HCT116 (cell line): Measurements from ENCODE around the gene DDR1. TPM values are rescaled to one million over a fixed set of nuclear protein-coding genes. Genes with fewer than 3 reads are reported as not detected.

ENCODE experiments used
- ATAC-seq: fragments of 200-7000 bp; cut with Tn5 transposase; 2 replicates; pipeline ENCODE4 v1.9.1; 2020; ENCODE audit warnings: mild to moderate bottlenecking, moderate library complexity
- BruUV-seq: library from RNA; stranded (reverse); fragments of 400-500 nt; replicated peaks from 2 replicates; lab custom pipeline; 2021; lab: Mats Ljungman, UMichigan
- CTCF ChIA-PET: fragments of 300-600 bp; sonication (Branson Sonifier 250); formaldehyde crosslinking; loops from one replicate; lab custom pipeline; 2021; ENCODE audit warnings: antibody characterized with exemption; lab: Charles Lee
- POLR2A ChIA-PET: fragments of 300-600, 350-600 bp; sonication (Branson Sonifier 250); formaldehyde crosslinking; loops from one replicate; lab custom pipeline; 2021; ENCODE audit warnings: antibody characterized with exemption; lab: Charles Lee
- RAD21 ChIA-PET, 2 experiments: fragments of 300-600 bp; sonication (Branson Sonifier 250); formaldehyde crosslinking; loops; one replicate each; lab custom pipeline; 2023; ENCODE audit warnings: low total read pairs in 2 of 2; ENCODE audit not compliant: uncharacterized antibody in 2 of 2, unreplicated experiment in 2 of 2, low non-redundant PET in 1 of 2; lab: Charles Lee
- DNase-seq: peaks from one replicate; pipeline ENCODE4 v3.0.0-alpha.2; 2010; ENCODE audit warnings: low read depth, low spot score
- H2AFZ ChIP-seq: fragments of 200-600 bp; shearing (Covaris generic), sonication (generic); 2 replicates; pipeline ENCODE4 v1.6.1; 2017; ENCODE audit warnings: low read depth, mixed run types, mixed read lengths, antibody characterized with exemption, low read length; ENCODE audit not compliant: poor library complexity, severe bottlenecking
- H3K27ac ChIP-seq: 2 replicates; pipeline ENCODE4 v1.5.1; 2012; ENCODE audit warnings: low read depth, low read length
- H3K27me3 ChIP-seq: fragments of 200-600 bp; sonication (generic); 2 replicates; pipeline ENCODE4 v1.6.1; 2016; ENCODE audit warnings: mixed run types, low read length, mixed read lengths; ENCODE audit not compliant: insufficient read depth
- H3K36me3 ChIP-seq, 2 experiments: fragments of 200-500 bp in 1 of 2; fragments of 200-600 bp in 1 of 2; sonication (Bioruptor generic) in 1 of 2; sonication (generic) in 1 of 2; 2 replicates each; pipeline versions ENCODE4 v1.5.1 to v1.6.1; 2014 to 2016; ENCODE audit warnings: low read length in 2 of 2, inconsistent platforms in 1 of 2, mixed read lengths in 1 of 2, mixed run types in 1 of 2; ENCODE audit not compliant: insufficient read depth in 2 of 2, control insufficient read depth in 1 of 2
- H3K4me1 ChIP-seq, 2 experiments: fragments of 200-600 bp in 1 of 2; sonication (generic) in 1 of 2; 2 replicates each; pipeline versions ENCODE4 v1.5.1 to v1.6.1; 2012 to 2017; ENCODE audit warnings: low read length in 2 of 2, inconsistent platforms in 1 of 2, mild to moderate bottlenecking in 1 of 2, mixed read lengths in 1 of 2, mixed run types in 1 of 2, moderate library complexity in 1 of 2; ENCODE audit not compliant: insufficient read depth in 2 of 2, control insufficient read depth in 1 of 2
- H3K4me2 ChIP-seq: fragments of 200-600 bp; sonication (generic); 2 replicates; pipeline ENCODE4 v1.6.1; 2017; ENCODE audit warnings: mixed run types, low read length, mixed read lengths
- H3K4me3 ChIP-seq, 2 experiments: fragments of 200-600 bp in 1 of 2; sonication (generic) in 1 of 2; replicated peaks in 1 of 2; 2 replicates each; pipeline ENCODE4 v1.5.1; 2011 to 2016; ENCODE audit warnings: low read length in 2 of 2, control low read depth in 1 of 2, low read depth in 1 of 2, mild to moderate bottlenecking in 1 of 2, mixed read lengths in 1 of 2, mixed run types in 1 of 2
- H3K79me2 ChIP-seq: fragments of 200-600 bp; sonication (generic); 2 replicates; pipeline ENCODE4 v1.6.1; 2017; ENCODE audit warnings: mild to moderate bottlenecking, mixed run types, low read length, moderate library complexity, mixed read lengths; ENCODE audit not compliant: insufficient read depth
- H3K9ac ChIP-seq: fragments of 200-600 bp; sonication (generic); 2 replicates; pipeline ENCODE4 v1.6.1; 2016; ENCODE audit warnings: low read length, mixed read lengths
- H3K9me2 ChIP-seq: fragments of 200-600 bp; sonication (generic), shearing (Covaris generic); 2 replicates; pipeline ENCODE4 v1.6.1; 2017; ENCODE audit warnings: mixed run types, mild to moderate bottlenecking, moderate library complexity; ENCODE audit not compliant: insufficient read depth
- H3K9me3 ChIP-seq, 2 experiments: fragments of 200-500 bp in 1 of 2; fragments of 200-600 bp in 1 of 2; sonication (Bioruptor generic) in 1 of 2; sonication (generic) in 1 of 2; 2 replicates each; pipeline ENCODE4 v1.6.1; 2014 to 2017; ENCODE audit warnings: low read length in 2 of 2, mixed read lengths in 2 of 2, inconsistent platforms in 1 of 2, low read depth in 1 of 2, mild to moderate bottlenecking in 1 of 2, mixed run types in 1 of 2, moderate library complexity in 1 of 2; ENCODE audit not compliant: control insufficient read depth in 1 of 2, insufficient read depth in 1 of 2
- H4K20me1 ChIP-seq: fragments of 200-600 bp; sonication (generic), shearing (Covaris generic); 2 replicates; pipeline ENCODE4 v1.6.1; 2017; ENCODE audit warnings: mixed run types, mild to moderate bottlenecking, moderate library complexity; ENCODE audit not compliant: insufficient read depth
- CBX3 ChIP-seq: IDR thresholded peaks from 2 replicates; pipeline ENCODE4 v1.6.1; 2012; ENCODE audit warnings: low read depth
- CEBPB ChIP-seq: IDR thresholded peaks from 2 replicates; pipeline ENCODE4 v1.6.1; 2012; ENCODE audit warnings: low read depth
- EZH2phosphoT487 ChIP-seq: fragments of 200-600 bp; IDR thresholded peaks from 2 replicates; pipeline ENCODE4 v1.6.1; 2018; ENCODE audit warnings: antibody characterized with exemption, borderline replicate concordance
- FOSL1 ChIP-seq: IDR thresholded peaks from 2 replicates; pipeline ENCODE4 v1.6.1; 2012; ENCODE audit warnings: low read depth
- RAD21 ChIP-seq: IDR thresholded peaks from 2 replicates; pipeline ENCODE4 v1.6.1; 2012; ENCODE audit warnings: low read depth, mild to moderate bottlenecking
- SP1 ChIP-seq: IDR thresholded peaks from 2 replicates; pipeline ENCODE4 v1.6.1; 2012; ENCODE audit warnings: low read depth
- SRF ChIP-seq: IDR thresholded peaks from 2 replicates; pipeline ENCODE4 v1.6.1; 2012; ENCODE audit warnings: low read depth
- TCF7L2 ChIP-seq: IDR thresholded peaks from 2 replicates; pipeline ENCODE4 v1.7.0; 2011; ENCODE audit warnings: borderline replicate concordance, inconsistent platforms; ENCODE audit not compliant: insufficient read depth, insufficient read length; ENCODE audit errors: extremely low read depth
- YY1 ChIP-seq: IDR thresholded peaks from 2 replicates; pipeline ENCODE4 v1.6.1; 2011; ENCODE audit warnings: low read length, low read depth, moderate library complexity, mild to moderate bottlenecking; ENCODE audit not compliant: insufficient replicate concordance; ENCODE audit errors: extremely low read depth
- intact Hi-C: fragments of 100-400 bp; cut with micrococcal nuclease; formaldehyde crosslinking; loops from 2 replicates; pipeline ENCODE4 v1.10.0; 2022
- total RNA-seq: library from RNA; stranded (reverse); gene quantifications from one replicate; pipeline ENCODE4 v1.2.1, GENCODE V29; 2021; ENCODE audit not compliant: unreplicated experiment
- TF ChIP-seq, protein P1 (sequence below): IDR thresholded peaks from 2 replicates; pipeline ENCODE4 v1.6.1; 2012
- TF ChIP-seq, protein P2 (sequence below): IDR thresholded peaks from 2 replicates; pipeline ENCODE4 v1.6.1; 2012; ENCODE audit warnings: low read depth
- TF ChIP-seq, protein P3 (sequence below): IDR thresholded peaks from 2 replicates; pipeline ENCODE4 v1.6.1; 2012

Gene DDR1
- total RNA-seq, 1 experiment from 2014 or later: 211 TPM

GRCh38 chr6:30945281-30945680 lies 61.0 kb downstream of the DDR1 start:
- DNase-seq (no peak), ATAC-seq (no peak)
- no peaks in the 10 kb centered on the region for H3K9me3 ChIP-seq
- H3K4me1 ChIP-seq: peaks cover 14 to 19% of the 10 kb centered on the region in 2 experiments
- no peak overlapping the region for H3K4me3 ChIP-seq
- H3K27me3 ChIP-seq: no peaks in the 10 kb centered on the region
- H3K4me2 ChIP-seq: no peak overlapping the region
- intact Hi-C loops: no loop called here
- no peak overlapping the region for H3K27ac ChIP-seq
- H3K79me2 ChIP-seq: no peaks in the 10 kb centered on the region
- ChIA-PET POLR2A (no interaction called here), RAD21 (no interaction called here), CTCF (no interaction called here)
- no peak for TF ChIP-seq TCF7L2
- TF ChIP-seq YY1: no peak
- no peak for TF ChIP-seq SP1
- TF ChIP-seq RAD21: no peak
- no peak for TF ChIP-seq SRF
- TF ChIP-seq, protein P1, sequence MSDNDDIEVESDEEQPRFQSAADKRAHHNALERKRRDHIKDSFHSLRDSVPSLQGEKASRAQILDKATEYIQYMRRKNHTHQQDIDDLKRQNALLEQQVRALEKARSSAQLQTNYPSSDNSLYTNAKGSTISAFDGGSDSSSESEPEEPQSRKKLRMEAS: no peak
- TF ChIP-seq EZH2phosphoT487: no peak
- TF ChIP-seq, protein P2, sequence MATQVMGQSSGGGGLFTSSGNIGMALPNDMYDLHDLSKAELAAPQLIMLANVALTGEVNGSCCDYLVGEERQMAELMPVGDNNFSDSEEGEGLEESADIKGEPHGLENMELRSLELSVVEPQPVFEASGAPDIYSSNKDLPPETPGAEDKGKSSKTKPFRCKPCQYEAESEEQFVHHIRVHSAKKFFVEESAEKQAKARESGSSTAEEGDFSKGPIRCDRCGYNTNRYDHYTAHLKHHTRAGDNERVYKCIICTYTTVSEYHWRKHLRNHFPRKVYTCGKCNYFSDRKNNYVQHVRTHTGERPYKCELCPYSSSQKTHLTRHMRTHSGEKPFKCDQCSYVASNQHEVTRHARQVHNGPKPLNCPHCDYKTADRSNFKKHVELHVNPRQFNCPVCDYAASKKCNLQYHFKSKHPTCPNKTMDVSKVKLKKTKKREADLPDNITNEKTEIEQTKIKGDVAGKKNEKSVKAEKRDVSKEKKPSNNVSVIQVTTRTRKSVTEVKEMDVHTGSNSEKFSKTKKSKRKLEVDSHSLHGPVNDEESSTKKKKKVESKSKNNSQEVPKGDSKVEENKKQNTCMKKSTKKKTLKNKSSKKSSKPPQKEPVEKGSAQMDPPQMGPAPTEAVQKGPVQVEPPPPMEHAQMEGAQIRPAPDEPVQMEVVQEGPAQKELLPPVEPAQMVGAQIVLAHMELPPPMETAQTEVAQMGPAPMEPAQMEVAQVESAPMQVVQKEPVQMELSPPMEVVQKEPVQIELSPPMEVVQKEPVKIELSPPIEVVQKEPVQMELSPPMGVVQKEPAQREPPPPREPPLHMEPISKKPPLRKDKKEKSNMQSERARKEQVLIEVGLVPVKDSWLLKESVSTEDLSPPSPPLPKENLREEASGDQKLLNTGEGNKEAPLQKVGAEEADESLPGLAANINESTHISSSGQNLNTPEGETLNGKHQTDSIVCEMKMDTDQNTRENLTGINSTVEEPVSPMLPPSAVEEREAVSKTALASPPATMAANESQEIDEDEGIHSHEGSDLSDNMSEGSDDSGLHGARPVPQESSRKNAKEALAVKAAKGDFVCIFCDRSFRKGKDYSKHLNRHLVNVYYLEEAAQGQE: no peak
- TF ChIP-seq, protein P3, sequence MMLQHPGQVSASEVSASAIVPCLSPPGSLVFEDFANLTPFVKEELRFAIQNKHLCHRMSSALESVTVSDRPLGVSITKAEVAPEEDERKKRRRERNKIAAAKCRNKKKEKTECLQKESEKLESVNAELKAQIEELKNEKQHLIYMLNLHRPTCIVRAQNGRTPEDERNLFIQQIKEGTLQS: no peak
- TF ChIP-seq FOSL1: no peak
- TF ChIP-seq CBX3: no peak
- TF ChIP-seq CEBPB: no peak
- H3K36me3 ChIP-seq: no peaks in the 10 kb centered on the region
- no TSS peak for BruUV-seq
- no peaks in the 10 kb centered on the region for H3K9me2 ChIP-seq
- no peak overlapping the region for H3K9ac ChIP-seq
- no peak overlapping the region for H2AFZ ChIP-seq
- no peaks in the 10 kb centered on the region for H4K20me1 ChIP-seq
